ENCODE results near the gene FOXN3. TPM values are rescaled to one million over a fixed set of nuclear protein-coding genes. Genes with fewer than 3 reads are reported as not detected.

Gene FOXN3
- total RNA-seq, 4 donors from 2014 or later, result 118 to 211 (median 167) TPM

- TF ChIP-seq CTCF (IDR thresholded peaks at IDR 0.05) (no peak), POLR2A (IDR thresholded peaks at IDR 0.05) (no peak)
- intact Hi-C loops (cut with DNase I; ENCODE audit: low total_unique reads), result no loop called here
- no peak overlapping the region for H3K4me3 ChIP-seq (ENCODE audit: low read depth, poor library complexity, severe bottlenecking)
- no peak for DNase-seq (ENCODE audit: low spot score in 2 of 2)
- WGBS, 2 donors, result 64 to 71% methylated on average over 4 of the region's 4 CpGs
Measured at GRCh38 chr14:89445273-89445973, 28.4 kb upstream of the FOXN3 start.

- no peak for TF ChIP-seq CTCF (IDR thresholded peaks at IDR 0.05)
- no peak for TF ChIP-seq POLR2A (IDR thresholded peaks at IDR 0.05)
- intact Hi-C loops (cut with DNase I; ENCODE audit: low total_unique reads), result no loop called here
- no peak for DNase-seq (ENCODE audit: low spot score in 2 of 2)
- 76 to 77% methylated on average over 10 of the region's 10 CpGs for WGBS, 2 donors
- no peak overlapping the region for H3K4me3 ChIP-seq (ENCODE audit: low read depth, poor library complexity, severe bottlenecking)
Measured at GRCh38 chr14:89444516-89445125, 27.6 kb upstream of the FOXN3 start.

- intact Hi-C loops (cut with DNase I; ENCODE audit: low total_unique reads), result no loop called here
- DNase-seq (ENCODE audit: low spot score in 2 of 2), result no peak
- no peak overlapping the region for H3K4me3 ChIP-seq (ENCODE audit: low read depth, poor library complexity, severe bottlenecking)
- 79 to 80% methylated on average over 3 of the region's 3 CpGs for WGBS, 2 donors
- TF ChIP-seq CTCF (IDR thresholded peaks at IDR 0.05), result no peak
- no peak for TF ChIP-seq POLR2A (IDR thresholded peaks at IDR 0.05)
Measured at GRCh38 chr14:89444044-89444443, 27.0 kb upstream of the FOXN3 start.

- 23 to 29% methylated on average over 3 of the region's 3 CpGs for WGBS, 2 donors
- intact Hi-C loops (cut with DNase I; ENCODE audit: low total_unique reads), result no loop called here
- H3K4me3 ChIP-seq (ENCODE audit: low read depth, poor library complexity, severe bottlenecking), result no peak overlapping the region
- no peak for TF ChIP-seq CTCF (IDR thresholded peaks at IDR 0.05)
- no peak for TF ChIP-seq POLR2A (IDR thresholded peaks at IDR 0.05)
- DNase-seq (ENCODE audit: low spot score in 2 of 2), result no peak
Measured at GRCh38 chr14:89443042-89443629, 26.1 kb upstream of the FOXN3 start.

GRCh38 chr14:89442280-89442679, 25.2 kb upstream of the FOXN3 start:
- WGBS, 2 donors, result 80 to 89% methylated on average over 4 of the region's 4 CpGs
- intact Hi-C loops (cut with DNase I; ENCODE audit: low total_unique reads), result no loop called here
- DNase-seq (ENCODE audit: low spot score in 2 of 2), result no peak
- H3K4me3 ChIP-seq (ENCODE audit: low read depth, poor library complexity, severe bottlenecking), result no peak overlapping the region
- no peak for TF ChIP-seq CTCF (IDR thresholded peaks at IDR 0.05)
- TF ChIP-seq POLR2A (IDR thresholded peaks at IDR 0.05), result no peak

All from lower leg skin (tissue), 4 donors.